A673 (cell line): ENCODE measurements around the gene TSPY2. TPM values are rescaled to one million over a fixed set of nuclear protein-coding genes. Genes with fewer than 3 reads are reported as not detected.
"Not testable (repeated sequence)": the region's sequence is repeated elsewhere in the genome, so short reads cannot be mapped to it uniquely, and the experiment has no call there.

Experiments used
- Bru-seq: library from RNA; stranded (reverse); fragments of 400-500 nt; gene quantifications from one replicate; lab custom pipeline; 2021; lab: Mats Ljungman, UMichigan
- BruChase-seq, 2 experiments: library from RNA; stranded (reverse); fragments of 400-500 nt; gene quantifications; one replicate each; lab custom pipeline; 2021; lab: Mats Ljungman, UMichigan
- BruUV-seq: library from RNA; stranded (reverse); fragments of 400-500 nt; replicated peaks from 2 replicates; lab custom pipeline; 2021; lab: Mats Ljungman, UMichigan
- CTCF ChIA-PET: fragments of 300-600 bp; sonication (Branson Sonifier 250); formaldehyde crosslinking; loops from one replicate; lab custom pipeline; 2022; ENCODE audit warnings: antibody characterized with exemption; lab: Charles Lee
- POLR2A ChIA-PET: fragments of 300-600 bp; sonication (Branson Sonifier 250); formaldehyde crosslinking; loops from one replicate; lab custom pipeline; 2022; ENCODE audit warnings: antibody characterized with exemption; ENCODE audit not compliant: low non-redundant PET; lab: Charles Lee
- DNase-seq: peaks from one replicate; pipeline ENCODE4 v3.0.0-alpha.2; 2015; ENCODE audit warnings: low spot score
- H3K27ac ChIP-seq: fragments of 200-600 bp; sonication (generic); 2 replicates; pipeline ENCODE4 v1.5.1; 2016; ENCODE audit warnings: mixed run types, low read depth, mild to moderate bottlenecking, mixed read lengths, antibody characterized with exemption, low read length; ENCODE audit not compliant: poor library complexity, severe bottlenecking
- H3K27me3 ChIP-seq: fragments of 200-600 bp; sonication (generic); replicated peaks from 2 replicates; pipeline ENCODE4 v1.6.1; 2017; ENCODE audit warnings: mixed run types, low read depth, mild to moderate bottlenecking, mixed read lengths, antibody characterized with exemption, low read length; ENCODE audit not compliant: insufficient read depth, poor library complexity
- H3K36me3 ChIP-seq: fragments of 200-600 bp; sonication (generic); 2 replicates; pipeline ENCODE4 v1.6.1; 2016; ENCODE audit warnings: mixed run types, mild to moderate bottlenecking, mixed read lengths, antibody characterized with exemption, low read length; ENCODE audit not compliant: insufficient read depth, poor library complexity, severe bottlenecking
- H3K4me1 ChIP-seq: fragments of 200-600 bp; sonication (generic); 2 replicates; pipeline ENCODE4 v1.6.1; 2017; ENCODE audit warnings: mixed run types, mild to moderate bottlenecking, mixed read lengths, antibody characterized with exemption, low read length; ENCODE audit not compliant: insufficient read depth, poor library complexity, severe bottlenecking
- H3K4me3 ChIP-seq: fragments of 200-600 bp; sonication (generic); 2 replicates; pipeline ENCODE4 v1.5.1; 2016; ENCODE audit warnings: low read depth, mixed run types, mild to moderate bottlenecking, mixed read lengths, low read length; ENCODE audit not compliant: poor library complexity, severe bottlenecking
- H3K9me3 ChIP-seq: fragments of 200-600 bp; sonication (generic); 2 replicates; pipeline ENCODE4 v1.6.1; 2016; ENCODE audit warnings: mixed run types, low read depth, mild to moderate bottlenecking, mixed read lengths, antibody characterized with exemption, low read length; ENCODE audit not compliant: poor library complexity, severe bottlenecking
- intact Hi-C: fragments of 100-400 bp; cut with micrococcal nuclease; formaldehyde crosslinking; loops from one replicate; pipeline ENCODE4 v1.10.0; 2022; ENCODE audit not compliant: unreplicated experiment
- long read RNA-seq: library from polyadenylated mRNA; stranded (forward); transcript quantifications from one replicate; pipeline ENCODE4 v2.0.0, GENCODE V29; 2022
- total RNA-seq: library from RNA; stranded (reverse); gene quantifications from 2 replicates; pipeline ENCODE4 v1.2.3, GENCODE V29; 2021

Gene TSPY2, protein sequence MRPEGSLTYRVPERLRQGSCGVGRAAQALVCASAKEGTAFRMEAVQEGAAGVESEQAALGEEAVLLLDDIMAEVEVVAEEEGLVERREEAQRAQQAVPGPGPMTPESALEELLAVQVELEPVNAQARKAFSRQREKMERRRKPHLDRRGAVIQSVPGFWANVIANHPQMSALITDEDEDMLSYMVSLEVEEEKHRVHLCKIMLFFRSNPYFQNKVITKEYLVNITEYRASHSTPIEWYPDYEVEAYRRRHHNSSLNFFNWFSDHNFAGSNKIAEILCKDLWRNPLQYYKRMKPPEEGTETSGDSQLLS
- total RNA-seq, result not detected in 2 replicates
- Bru-seq, nascent RNA, result not detected
- not detected for BruChase-seq, experiment 1, labeled RNA remaining after a 2-hour chase
- BruChase-seq, experiment 2, labeled RNA remaining after a 6-hour chase, result not detected
- long read RNA-seq, result 0 reads

DNA sequence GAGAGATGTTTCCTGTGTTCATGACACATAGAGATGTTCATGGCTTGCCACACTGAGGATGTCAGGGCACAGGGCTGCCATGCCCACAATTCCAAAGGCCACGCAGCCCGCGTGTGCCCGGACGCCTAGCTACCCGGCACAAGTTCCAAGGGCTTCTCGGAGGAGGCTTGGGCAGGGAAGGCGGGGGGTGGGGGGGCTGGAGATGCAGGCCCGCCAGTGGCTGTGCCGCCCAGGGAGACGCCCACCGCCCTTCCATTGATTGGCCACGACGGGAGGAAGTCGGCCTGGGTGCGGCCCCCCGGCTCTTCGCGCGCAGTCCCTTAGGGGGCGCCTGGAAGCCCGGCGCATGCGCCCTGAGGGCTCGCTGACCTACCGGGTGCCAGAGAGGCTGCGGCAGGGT, at the start of gene TSPY2:
TSS of gene TSPY2 (plus strand) at position 301 of the 400 bp plus-strand sequence. CDS start at position 347, 46 bp downstream.
- CTCF ChIA-PET, DNase-seq, H3K27ac ChIP-seq, H3K4me3 ChIP-seq, intact Hi-C loops, BruUV-seq, H3K4me1 ChIP-seq, POLR2A ChIA-PET, H3K27me3 ChIP-seq, H3K9me3 ChIP-seq, H3K36me3 ChIP-seq: not testable (repeated sequence)

GRCh38 chrY:6209565-6209964, 36.5 kb upstream of the TSPY2 start:
- H3K27me3 ChIP-seq, H3K9me3 ChIP-seq, BruUV-seq, H3K4me3 ChIP-seq, intact Hi-C loops, CTCF ChIA-PET, H3K27ac ChIP-seq, H3K4me1 ChIP-seq, POLR2A ChIA-PET, DNase-seq, H3K36me3 ChIP-seq: not testable (repeated sequence)

DNA sequence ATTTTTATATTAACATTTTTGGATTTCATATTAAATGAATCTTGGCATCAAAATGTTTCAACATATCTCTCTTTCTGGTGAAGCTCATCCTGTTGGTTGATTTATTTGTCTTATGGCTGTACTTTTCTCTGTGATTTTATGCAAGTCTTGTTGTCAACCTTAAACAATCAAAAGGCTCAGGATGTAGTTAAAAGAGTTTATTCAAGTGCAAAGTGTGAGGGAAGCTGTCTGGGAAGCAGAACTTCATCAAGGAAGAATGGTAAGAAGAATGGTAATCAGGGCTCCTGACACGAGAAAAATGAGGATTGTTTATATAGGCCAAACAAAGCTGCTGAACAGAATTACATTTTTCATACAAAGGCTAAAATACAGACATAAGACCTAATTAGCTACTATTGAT, 29.0 kb upstream of the TSPY2 start:
- CTCF ChIA-PET, H3K4me1 ChIP-seq, H3K9me3 ChIP-seq, H3K27me3 ChIP-seq, H3K27ac ChIP-seq, POLR2A ChIA-PET, DNase-seq, H3K36me3 ChIP-seq, intact Hi-C loops, H3K4me3 ChIP-seq, BruUV-seq: not testable (repeated sequence)

DNA sequence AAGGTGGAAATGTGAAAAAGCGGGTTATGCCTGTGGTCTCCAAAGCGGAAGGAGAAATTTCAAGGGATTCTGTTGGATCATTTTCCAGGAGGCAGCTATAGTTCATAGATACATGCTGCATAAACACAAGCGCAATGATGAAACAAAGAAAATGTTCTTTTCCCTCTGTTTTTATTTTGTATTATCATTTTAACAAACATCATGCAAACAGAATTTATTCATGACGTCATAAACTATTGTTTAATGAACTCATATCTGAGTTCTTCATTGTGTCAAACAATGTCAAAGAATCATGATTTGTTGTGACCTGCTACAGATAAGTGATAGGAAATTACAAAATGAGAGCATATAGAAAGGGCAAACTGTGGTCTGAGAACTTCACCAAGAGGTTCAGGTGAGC, 23.8 kb downstream of the TSPY2 start:
- H3K9me3 ChIP-seq, H3K27me3 ChIP-seq, POLR2A ChIA-PET, intact Hi-C loops, H3K36me3 ChIP-seq, DNase-seq, H3K4me3 ChIP-seq, H3K27ac ChIP-seq, H3K4me1 ChIP-seq, CTCF ChIA-PET, BruUV-seq: not testable (repeated sequence)
